Peyer's patch (tissue), 4 donors: ENCODE data around the gene KRTAP5-6. TPM values are rescaled to one million over a fixed set of nuclear protein-coding genes. Genes with fewer than 3 reads are reported as not detected.
"Not testable (repeated sequence)": the region's sequence is repeated elsewhere in the genome, so short reads cannot be mapped to it uniquely, and the experiment has no call there.

Experiments used
- DNase-seq, 3 donors: peaks; one replicate each; pipeline ENCODE4 v3.0.0-alpha.2; 2017 to 2019
- H3K27ac ChIP-seq, 4 donors: fragments of 200-600 bp; sonication (generic); one replicate each; pipeline ENCODE4 v1.5.1; 2016 to 2019
- H3K27me3 ChIP-seq, 2 donors: fragments of 200-600 bp; sonication (generic); one replicate each; pipeline ENCODE4 v1.5.1; 2019
- H3K36me3 ChIP-seq, 3 donors: fragments of 200-600 bp; sonication (generic); one replicate each; pipeline ENCODE4 v1.5.1; 2016 to 2019
- H3K4me1 ChIP-seq, 4 donors: fragments of 200-600 bp; sonication (generic); one replicate each; pipeline ENCODE4 v1.5.1; 2016 to 2019
- H3K4me3 ChIP-seq, 4 donors: fragments of 200-600 bp; sonication (generic); 1 replicate in 3 of 4; 2 replicates in 1 of 4; pipeline ENCODE4 v1.5.1; 2016 to 2019; ENCODE audit warnings: mild to moderate bottlenecking in 1 of 4
- H3K9me3 ChIP-seq, 4 donors: fragments of 200-600 bp; sonication (generic); one replicate each; pipeline ENCODE4 v1.5.1; 2016 to 2019; ENCODE audit warnings: mild to moderate bottlenecking in 1 of 4
- POLR2A ChIP-seq, 2 donors: fragments of 450-650 bp; IDR thresholded peaks; one replicate each; pipeline ENCODE4 v1.5.1; 2017; ENCODE audit warnings: antibody characterized with exemption in 2 of 2, mild to moderate bottlenecking in 2 of 2, moderate library complexity in 2 of 2
- total RNA-seq, 4 donors: library from RNA; depleted of rRNA; stranded (reverse); fragments of >200 nt; gene quantifications; one replicate each; pipeline ENCODE4 v1.1.0, GENCODE V29; 2016
- TF ChIP-seq, protein P1 (sequence below), 6 experiments: fragments of 450-650 bp in 4 of 6; fragments of 200-600 bp in 2 of 6; sonication (generic) in 1 of 6; IDR thresholded peaks; one replicate each; pipeline ENCODE4 v1.5.1; 2017 to 2019; ENCODE audit warnings: antibody characterized with exemption in 6 of 6, mild to moderate bottlenecking in 3 of 6, moderate library complexity in 1 of 6

KRTAP5-6 gene
- total RNA-seq, 4 donors from 2014 or later, result not detected

DNA sequence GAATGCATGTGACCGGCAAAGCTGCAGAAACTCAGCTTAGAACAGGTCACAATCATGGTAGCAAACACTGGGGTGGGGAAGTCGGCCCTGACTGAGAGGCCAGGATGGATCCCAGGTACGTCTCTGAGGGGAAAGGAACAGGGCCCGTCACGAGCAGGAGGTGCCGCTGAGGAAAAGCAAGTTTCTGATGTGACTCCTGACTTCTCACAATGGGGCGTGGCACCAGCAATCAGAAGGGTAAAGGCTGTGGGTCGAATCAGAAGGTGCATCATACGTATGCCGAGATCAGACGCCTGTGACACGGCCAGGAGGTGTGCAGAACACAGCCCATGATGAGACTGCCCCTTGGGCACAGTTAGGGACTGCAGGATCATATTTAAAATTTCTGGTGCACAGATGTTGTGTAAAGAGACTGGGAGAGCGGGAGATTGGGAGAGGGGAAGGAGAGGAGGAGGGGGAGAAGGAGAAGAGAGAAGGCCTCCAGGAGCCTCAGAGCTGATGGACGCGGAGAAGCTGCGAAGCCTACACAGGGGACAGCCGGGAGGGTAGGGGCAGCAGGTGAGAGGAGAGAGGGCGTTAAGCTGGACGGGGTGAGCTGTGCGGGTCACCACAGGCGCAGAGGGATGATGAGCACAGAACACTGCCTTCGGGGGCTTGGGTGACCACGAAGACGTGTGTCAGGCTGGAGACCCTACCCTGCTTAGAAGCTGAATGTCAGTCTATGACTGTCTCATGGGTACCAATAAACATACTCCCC, 36.7 kb upstream of the KRTAP5-6 start:
- H3K4me1 ChIP-seq, result no peaks in the 10 kb centered on the region
- no peaks in the 10 kb centered on the region for H3K9me3 ChIP-seq
- H3K27ac ChIP-seq, result no peak overlapping the region
- peak in 2 of 3 donors; percentile 8 to 44 for DNase-seq
- no peak for TF ChIP-seq POLR2A (IDR thresholded peaks at IDR 0.05)
- TF ChIP-seq, protein P1, sequence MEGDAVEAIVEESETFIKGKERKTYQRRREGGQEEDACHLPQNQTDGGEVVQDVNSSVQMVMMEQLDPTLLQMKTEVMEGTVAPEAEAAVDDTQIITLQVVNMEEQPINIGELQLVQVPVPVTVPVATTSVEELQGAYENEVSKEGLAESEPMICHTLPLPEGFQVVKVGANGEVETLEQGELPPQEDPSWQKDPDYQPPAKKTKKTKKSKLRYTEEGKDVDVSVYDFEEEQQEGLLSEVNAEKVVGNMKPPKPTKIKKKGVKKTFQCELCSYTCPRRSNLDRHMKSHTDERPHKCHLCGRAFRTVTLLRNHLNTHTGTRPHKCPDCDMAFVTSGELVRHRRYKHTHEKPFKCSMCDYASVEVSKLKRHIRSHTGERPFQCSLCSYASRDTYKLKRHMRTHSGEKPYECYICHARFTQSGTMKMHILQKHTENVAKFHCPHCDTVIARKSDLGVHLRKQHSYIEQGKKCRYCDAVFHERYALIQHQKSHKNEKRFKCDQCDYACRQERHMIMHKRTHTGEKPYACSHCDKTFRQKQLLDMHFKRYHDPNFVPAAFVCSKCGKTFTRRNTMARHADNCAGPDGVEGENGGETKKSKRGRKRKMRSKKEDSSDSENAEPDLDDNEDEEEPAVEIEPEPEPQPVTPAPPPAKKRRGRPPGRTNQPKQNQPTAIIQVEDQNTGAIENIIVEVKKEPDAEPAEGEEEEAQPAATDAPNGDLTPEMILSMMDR (IDR thresholded peaks at IDR 0.05), result no peak
- H3K4me3 ChIP-seq, result no peak overlapping the region
- no peaks in the 10 kb centered on the region for H3K27me3 ChIP-seq
- no peaks in the 10 kb centered on the region for H3K36me3 ChIP-seq

DNA sequence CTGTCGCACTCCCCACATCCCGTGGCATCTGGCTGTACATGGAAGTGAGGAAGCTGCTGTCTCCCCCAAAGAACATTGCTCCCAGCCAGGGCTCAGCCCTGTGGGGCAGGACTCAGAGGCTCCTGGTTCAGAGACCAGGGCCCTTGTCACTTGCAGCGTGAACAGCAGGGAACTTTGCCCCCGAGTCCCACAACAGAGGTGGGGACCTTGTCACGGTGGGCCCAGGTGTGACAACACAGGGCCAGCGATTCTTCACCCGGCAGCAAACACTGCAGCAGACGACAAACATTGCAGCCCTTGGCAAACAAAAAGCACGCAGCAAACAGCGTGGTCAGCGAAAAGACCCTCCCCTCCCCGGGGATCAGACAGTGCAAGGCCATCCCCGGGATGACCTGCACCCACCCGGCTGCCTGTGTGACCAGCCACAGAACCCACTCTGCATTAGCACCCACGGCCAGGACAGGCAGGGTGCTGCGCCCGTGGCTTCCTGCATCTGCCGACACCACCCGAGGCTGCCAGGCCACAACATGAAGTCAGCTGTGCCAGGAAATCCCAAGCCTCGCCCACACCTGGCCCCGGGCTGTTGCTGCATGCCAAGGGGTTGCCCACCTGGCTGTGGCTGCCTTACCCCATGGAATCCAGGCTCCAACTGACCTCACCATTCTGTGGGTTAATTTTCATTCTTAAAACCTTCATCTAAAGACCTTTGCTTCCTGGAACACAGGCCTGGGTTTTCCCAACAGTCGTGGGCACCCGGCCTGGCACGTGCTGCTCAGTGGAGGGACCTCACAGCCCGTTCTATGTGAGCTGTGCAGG, 35.3 kb upstream of the KRTAP5-6 start:
- not testable (repeated sequence) for H3K4me1 ChIP-seq, H3K4me3 ChIP-seq, H3K36me3 ChIP-seq, H3K27ac ChIP-seq, H3K9me3 ChIP-seq, H3K27me3 ChIP-seq
- DNase-seq, result peak in 2 of 3 donors; percentile 30 to 38

DNA sequence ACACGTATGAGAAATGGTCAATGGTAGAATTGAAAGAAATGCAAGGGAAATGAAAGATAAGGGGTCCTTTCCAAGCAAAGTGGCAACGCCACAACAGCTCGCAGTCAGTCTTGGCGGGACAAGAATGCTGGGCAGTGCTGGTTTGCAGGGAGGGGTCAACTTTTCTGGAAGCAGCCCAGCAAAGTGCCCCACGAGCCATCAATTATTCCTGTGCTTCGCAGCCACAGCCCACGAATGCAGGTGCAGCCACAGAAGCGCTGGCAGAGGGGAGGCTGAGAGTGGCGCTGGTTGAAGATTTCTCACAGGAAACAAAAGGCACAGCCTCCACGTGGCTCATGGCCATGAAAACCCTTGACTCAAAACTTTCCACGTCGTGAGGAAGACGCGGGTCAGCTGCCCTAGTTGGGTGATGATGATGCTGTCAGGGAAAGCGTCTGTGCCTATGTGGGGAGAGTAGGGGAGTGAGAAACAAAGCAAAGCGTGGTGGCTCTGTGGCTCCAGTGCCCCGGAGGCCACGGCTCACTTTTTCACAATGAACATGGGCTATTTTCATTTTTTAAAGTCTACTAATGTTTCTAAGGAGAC, 34.2 kb upstream of the KRTAP5-6 start:
- DNase-seq, H3K4me3 ChIP-seq, H3K36me3 ChIP-seq, H3K27me3 ChIP-seq, H3K9me3 ChIP-seq, H3K27ac ChIP-seq, H3K4me1 ChIP-seq: not testable (repeated sequence)

DNA sequence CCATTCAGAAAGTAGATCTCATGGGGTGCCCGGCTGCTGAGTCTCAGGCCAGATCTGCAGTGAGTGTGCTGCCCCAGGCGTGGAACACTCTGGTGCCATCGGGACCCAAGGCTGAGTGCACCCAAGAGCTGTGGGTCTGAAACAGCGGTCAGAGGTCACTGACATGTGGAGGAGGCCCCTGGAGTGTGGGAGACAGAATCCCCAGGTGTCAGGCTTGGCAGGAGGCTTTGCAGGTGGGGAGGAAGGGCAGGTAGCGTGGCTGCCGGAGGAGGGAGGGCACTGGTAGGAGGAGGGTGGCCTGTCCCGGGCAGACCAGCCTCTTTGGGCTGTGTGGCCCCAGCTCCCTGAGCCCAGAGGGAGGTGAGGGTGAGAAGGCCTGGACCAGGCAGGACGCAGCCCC, 31.7 kb upstream of the KRTAP5-6 start:
- H3K27ac ChIP-seq, result no peak overlapping the region
- no peaks in the 10 kb centered on the region for H3K4me1 ChIP-seq
- no peaks in the 10 kb centered on the region for H3K27me3 ChIP-seq
- DNase-seq, result no peak
- no peak for TF ChIP-seq POLR2A (IDR thresholded peaks at IDR 0.05)
- TF ChIP-seq, protein P1 (IDR thresholded peaks at IDR 0.05), result no peak
- no peaks in the 10 kb centered on the region for H3K9me3 ChIP-seq
- no peaks in the 10 kb centered on the region for H3K36me3 ChIP-seq
- H3K4me3 ChIP-seq, result no peak overlapping the region

DNA sequence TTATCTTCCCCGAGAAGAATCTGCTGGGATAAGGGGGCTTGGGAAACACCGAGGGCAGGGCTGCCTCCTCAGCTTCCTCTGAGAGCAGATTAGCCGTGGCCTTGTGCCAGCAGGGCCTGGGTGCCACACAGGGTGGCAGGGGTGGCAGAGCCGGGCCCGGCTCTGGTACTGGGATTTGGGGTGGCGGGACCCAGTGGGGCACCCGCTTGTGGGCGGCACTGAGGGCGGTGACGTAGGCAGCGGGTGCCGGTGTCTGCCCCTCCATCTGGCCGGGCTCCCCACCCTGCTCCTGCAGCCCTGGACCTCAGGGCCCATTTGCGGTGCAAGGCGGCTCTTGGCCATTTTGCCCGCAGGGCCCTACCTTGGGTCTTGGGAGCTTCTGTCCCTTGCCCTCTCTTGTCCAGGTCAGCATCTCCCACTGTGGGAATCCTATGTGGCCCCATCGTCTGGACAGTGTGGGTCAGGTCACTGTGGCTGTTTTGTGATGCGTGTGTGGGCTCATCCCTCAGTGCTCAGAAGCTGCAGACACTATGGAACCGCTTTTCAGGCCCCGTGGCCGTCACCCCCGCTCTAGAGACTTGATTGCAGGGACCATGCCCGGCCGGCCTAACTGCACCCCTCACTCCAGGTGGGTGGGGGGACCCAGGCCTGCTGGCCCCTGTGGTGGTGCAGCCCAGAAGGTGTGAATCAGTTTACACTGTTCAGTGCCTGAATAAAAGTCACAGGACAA, 29.7 kb upstream of the KRTAP5-6 start:
- H3K27ac ChIP-seq, result no peak overlapping the region
- H3K36me3 ChIP-seq, result no peaks in the 10 kb centered on the region
- H3K27me3 ChIP-seq, result no peaks in the 10 kb centered on the region
- no peaks in the 10 kb centered on the region for H3K9me3 ChIP-seq
- TF ChIP-seq, protein P1 (IDR thresholded peaks at IDR 0.05), result no peak
- no peak for TF ChIP-seq POLR2A (IDR thresholded peaks at IDR 0.05)
- DNase-seq, result peak in 2 of 3 donors; percentile 34 to 39
- no peak overlapping the region for H3K4me3 ChIP-seq
- H3K4me1 ChIP-seq, result no peaks in the 10 kb centered on the region

DNA sequence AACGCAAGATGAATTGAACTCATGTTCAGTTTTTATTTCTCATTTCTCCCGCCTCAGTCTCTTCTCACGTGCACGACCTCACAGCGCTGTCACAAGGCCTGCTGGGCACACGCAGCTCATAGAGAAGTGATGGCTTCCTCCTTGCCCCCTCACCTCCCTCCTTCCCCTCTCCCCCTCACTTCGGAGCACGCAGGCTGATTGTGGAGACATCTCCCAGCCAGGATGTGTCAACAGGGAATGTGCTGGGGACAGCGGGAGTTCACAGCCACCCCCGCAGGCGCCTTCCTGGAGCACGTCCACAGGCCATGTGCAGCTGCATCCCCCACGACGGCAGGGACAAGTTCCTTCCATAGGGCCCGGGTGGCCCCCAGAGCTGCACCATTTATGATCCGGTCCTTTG, 29.1 kb upstream of the KRTAP5-6 start:
- TF ChIP-seq, protein P1 (IDR thresholded peaks at IDR 0.05), result no peak
- no peak for TF ChIP-seq POLR2A (IDR thresholded peaks at IDR 0.05)
- H3K27ac ChIP-seq, result no peak overlapping the region
- no peak overlapping the region for H3K4me3 ChIP-seq
- H3K4me1 ChIP-seq, result no peaks in the 10 kb centered on the region
- no peaks in the 10 kb centered on the region for H3K9me3 ChIP-seq
- H3K27me3 ChIP-seq, result no peaks in the 10 kb centered on the region
- H3K36me3 ChIP-seq, result no peaks in the 10 kb centered on the region
- peak in 1 of 3 donors; percentile 40 for DNase-seq
